Measurements from ENCODE around the gene GEMIN7.

GRCh38 chr19:45069056-45069455, 10.0 kb upstream of the GEMIN7 start:
- no peak for TF ChIP-seq CTCF (IDR thresholded peaks at IDR 0.05; ENCODE audit: insufficient read depth, low read length, poor library complexity, severe bottlenecking)
- no peak for TF ChIP-seq EZH2phosphoT487 (conservative IDR thresholded peaks at IDR 0.05; ENCODE audit: low read length)

Measured in SU-DHL-6 (cell line).